ENCODE measurements around the gene TEX30.

- TF ChIP-seq POLR2A (IDR thresholded peaks at IDR 0.05) (no peak), CTCF (IDR thresholded peaks at IDR 0.05) (no peak)
These were observed 21.7 kb downstream of the TEX30 start for GRCh38 chr13:102751886-102752285.

Data from uterus (tissue), 2 donors.